Left lobe of liver (tissue), 2 donors: ENCODE results near the gene MTMR6. TPM values are rescaled to one million over a fixed set of nuclear protein-coding genes. Genes with fewer than 3 reads are reported as not detected.

Experiments used
- ATAC-seq: fragments of 200-7000 bp; cut with Tn5 transposase; one replicate; pipeline ENCODE4 v1.9.1; 2020; ENCODE audit warnings: mild to moderate bottlenecking, moderate library complexity
- DNase-seq: peaks from one replicate; pipeline ENCODE4 v3.0.0-alpha.2; 2020; ENCODE audit warnings: low spot score
- total RNA-seq: library from RNA; stranded (reverse); gene quantifications from one replicate; pipeline ENCODE4 v1.2.1, GENCODE V29; 2021
- donor health status: DM: no; HTN: no; CAD: no; lungs with moderate emphysema.
- donor health status: DM: no; HTN: yes; CAD: no.

Gene MTMR6
- total RNA-seq, 1 donor from 2014 or later, result 4.8 TPM

- ATAC-seq (no peak), DNase-seq (no peak)
Measured at GRCh38 chr13:25222740-25223139, 64.5 kb downstream of the MTMR6 start.

GRCh38 chr13:25218019-25218418, 69.3 kb downstream of the MTMR6 start:
- ATAC-seq (no peak), DNase-seq (no peak)

GRCh38 chr13:25217023-25217885, 70.0 kb downstream of the MTMR6 start:
- DNase-seq (no peak), ATAC-seq (no peak)

- DNase-seq (no peak), ATAC-seq (no peak)
Measured at GRCh38 chr13:25215253-25215575, 72.1 kb downstream of the MTMR6 start.

- DNase-seq, result no peak
- ATAC-seq, result no peak
Measured at GRCh38 chr13:25214491-25215252, 72.6 kb downstream of the MTMR6 start.

- DNase-seq (no peak), ATAC-seq (no peak)
Measured at GRCh38 chr13:25213715-25214114, 73.6 kb downstream of the MTMR6 start.

- DNase-seq (no peak), ATAC-seq (no peak)
Measured at GRCh38 chr13:25210842-25211569, 76.3 kb downstream of the MTMR6 start.

GRCh38 chr13:25207291-25207810, 79.9 kb downstream of the MTMR6 start:
- DNase-seq (no peak), ATAC-seq (no peak)

GRCh38 chr13:25204863-25205262, 82.4 kb downstream of the MTMR6 start:
- no peak for DNase-seq

GRCh38 chr13:25203127-25203740, 84.1 kb downstream of the MTMR6 start:
- ATAC-seq (no peak), DNase-seq (no peak)

More at GRCh38 chr13:25204863-25205262, 82.4 kb downstream of the MTMR6 start:
- no peak for ATAC-seq

GRCh38 chr13:25200783-25201182, 86.5 kb downstream of the MTMR6 start:
- DNase-seq (no peak), ATAC-seq (no peak)

- DNase-seq, result no peak
- ATAC-seq, result no peak
Measured at GRCh38 chr13:25198647-25199046, 88.6 kb downstream of the MTMR6 start.

- ATAC-seq, result no peak
- DNase-seq, result no peak
Measured at GRCh38 chr13:25196971-25197370, 90.3 kb downstream of the MTMR6 start.

Other genes starting within 250 kb of the MTMR6 start
- gene PABPC3, start 191.4 kb downstream of the MTMR6 start, total RNA-seq, result 0.10 TPM
- not detected for gene AMER2, start 115.2 kb downstream of the MTMR6 start, total RNA-seq
- gene NUP58, start 14.1 kb upstream of the MTMR6 start, total RNA-seq, result 14.3 TPM
- not detected for gene ATP8A2, start 84.5 kb upstream of the MTMR6 start, total RNA-seq